K562 (cell line): Measurements from ENCODE around the gene MAP4K5. TPM values are rescaled to one million over a fixed set of nuclear protein-coding genes. Genes with fewer than 3 reads are reported as not detected.
A peak's percentile ranks its signal among the peaks of the same experiment; 100 is the strongest.

Experiments
- ATAC-seq: fragments of 200-7000 bp; cut with Tn5 transposase; 3 replicates; pipeline ENCODE4 v1.9.1; 2020; ENCODE audit warnings: moderate library complexity
- BruUV-seq: library from RNA; stranded (reverse); fragments of 400-500 nt; replicated peaks from 2 replicates; lab custom pipeline; 2021; lab: Mats Ljungman, UMichigan
- CTCF ChIA-PET: fragments of 300-600 bp; formaldehyde crosslinking; extraction: SDS; loops from one replicate; lab custom pipeline; 2021; ENCODE audit warnings: low intra/inter-chr PET ratio; lab: Yijun Ruan, JAX
- POLR2A ChIA-PET: fragments of 300-600, 350-650 bp; sonication (Branson Sonifier 250); formaldehyde crosslinking; extraction: SDS; loops from one replicate; lab custom pipeline; 2021; ENCODE audit warnings: antibody characterized with exemption, inconsistent platforms; lab: Yijun Ruan, JAX
- DNase-seq, 4 experiments: peaks; one replicate each; pipeline versions ENCODE4 v3.0.0 to v3.0.0-alpha.2; 2011 to 2018; ENCODE audit warnings: low spot score in 3 of 4, mixed read lengths in 3 of 4; ENCODE audit errors: extremely low read depth in 1 of 4
- FAIRE-seq: peaks from 2 replicates; lab custom pipeline; 2011; peaks lifted over from hg19 to GRCh38; lab: Jason Lieb, UNC
- H2AFZ ChIP-seq: 2 replicates; pipeline ENCODE4 v1.6.0; 2011; ENCODE audit warnings: low read depth, low read length, control low read depth, inconsistent platforms
- H3K27ac ChIP-seq: fragments of 200-600 bp; 3 replicates; pipeline ENCODE4 v1.8.0; 2011; ENCODE audit warnings: low read depth, mild to moderate bottlenecking, control low read depth, inconsistent platforms, low read length, moderate library complexity, mixed read lengths; ENCODE audit errors: extremely low read depth
- H3K27me3 ChIP-seq, 2 experiments: fragments of 300-600 bp in 1 of 2; 2 replicates in 1 of 2; 3 replicates in 1 of 2; pipeline versions ENCODE4 v1.6.0 to v1.8.0; 2011; ENCODE audit warnings: inconsistent platforms in 2 of 2, low read length in 2 of 2, mild to moderate bottlenecking in 1 of 2, mixed read lengths in 1 of 2, moderate library complexity in 1 of 2; ENCODE audit not compliant: control insufficient read depth in 2 of 2, insufficient read depth in 2 of 2
- H3K36me3 ChIP-seq: fragments of 300-600 bp; 3 replicates; pipeline ENCODE4 v1.8.0; 2011; ENCODE audit warnings: mild to moderate bottlenecking, low read length, inconsistent platforms; ENCODE audit not compliant: control insufficient read depth, insufficient read depth
- H3K4me1 ChIP-seq, 2 experiments: fragments of 200-600 bp in 1 of 2; replicated peaks in 1 of 2; 2 replicates in 1 of 2; 3 replicates in 1 of 2; pipeline versions ENCODE4 v1.5.1 to v1.8.0; 2011; ENCODE audit warnings: inconsistent platforms in 2 of 2, low read length in 2 of 2, mild to moderate bottlenecking in 1 of 2, mixed read lengths in 1 of 2, moderate library complexity in 1 of 2; ENCODE audit not compliant: control insufficient read depth in 2 of 2, insufficient read depth in 2 of 2
- H3K4me2 ChIP-seq: 2 replicates; pipeline ENCODE4 v1.6.1; 2011; ENCODE audit warnings: low read length, control low read depth, inconsistent platforms, mixed read lengths; ENCODE audit not compliant: insufficient read depth
- H3K4me3 ChIP-seq: fragments of 200-600 bp; sonication (generic), shearing (Covaris generic); 2 replicates; pipeline ENCODE4 v1.5.1; 2016; ENCODE audit warnings: control low read depth, inconsistent platforms
- H3K79me2 ChIP-seq: fragments of 200-600 bp; 3 replicates; pipeline ENCODE4 v1.8.0; 2011; ENCODE audit warnings: low read length, inconsistent platforms; ENCODE audit not compliant: control insufficient read depth, insufficient read depth
- H3K9ac ChIP-seq, 2 experiments: 2 replicates each; pipeline versions ENCODE4 v1.6.0 to v1.6.1; 2011; ENCODE audit warnings: low read depth in 2 of 2, low read length in 2 of 2, control low read depth in 1 of 2, inconsistent platforms in 1 of 2, mild to moderate bottlenecking in 1 of 2, mixed read lengths in 1 of 2; ENCODE audit not compliant: insufficient read depth in 1 of 2
- H3K9me1 ChIP-seq: one replicate; pipeline ENCODE4 v1.6.0; 2011; ENCODE audit warnings: inconsistent platforms, mild to moderate bottlenecking, low read length, moderate library complexity; ENCODE audit not compliant: control insufficient read depth, insufficient read depth
- H3K9me3 ChIP-seq: replicated peaks from 2 replicates; pipeline ENCODE4 v1.5.1; 2011; ENCODE audit warnings: low read depth, low read length, inconsistent platforms; ENCODE audit not compliant: control insufficient read depth, insufficient read depth
- H4K20me1 ChIP-seq: replicated peaks from 2 replicates; pipeline ENCODE4 v1.6.1; 2011; ENCODE audit warnings: low read length, inconsistent platforms, mixed read lengths; ENCODE audit not compliant: control insufficient read depth, insufficient read depth
- FOS ChIP-seq: IDR thresholded peaks from 3 replicates; pipeline ENCODE4 v1.6.1; 2011; ENCODE audit not compliant: insufficient read length; ENCODE audit errors: extremely low read depth
- MEIS2 ChIP-seq: fragments of 450-650 bp; IDR thresholded peaks from 2 replicates; pipeline ENCODE4 v1.6.1; 2014; ENCODE audit warnings: mild to moderate bottlenecking; ENCODE audit not compliant: partially characterized antibody
- PBX2 ChIP-seq, 2 experiments: IDR thresholded peaks in 1 of 2; conservative IDR thresholded peaks in 1 of 2; 2 replicates each; pipeline ENCODE4 v1.6.1; 2016; ENCODE audit warnings: low read depth in 2 of 2, mild to moderate bottlenecking in 1 of 2, missing compliant biosample characterization in 1 of 2, missing genetic modification characterization in 1 of 2, moderate library complexity in 1 of 2
- PKNOX1 ChIP-seq: fragments of 450-650 bp; IDR thresholded peaks from 2 replicates; pipeline ENCODE4 v1.6.1; 2016
- WGBS: fragments of 100-300 bp; shearing (Covaris generic); methylation state at CpG from one replicate; pipeline ENCODE4 v1.1.6; 2016; ENCODE audit warnings: low coverage, mixed read lengths; ENCODE audit not compliant: insufficient coverage; ENCODE audit errors: missing lambda C conversion rate; 5-methylcytosine and 5-hydroxymethylcytosine counted together
- in situ Hi-C: fragments of 300-500 bp; cut with MboI; formaldehyde crosslinking; loops from 4 replicates; pipeline ENCODE4 v1.15.0; 2018; ENCODE audit warnings: inconsistent platforms, mixed read lengths
- intact Hi-C: fragments of 100-400 bp; cut with micrococcal nuclease; formaldehyde crosslinking; loops from 2 replicates; pipeline ENCODE4 v1.14.2; 2022
- polyA plus RNA-seq, 8 experiments: library from polyadenylated mRNA; depleted of rRNA in 4 of 8; stranded (reverse) in 5 of 8; unstranded in 3 of 8; fragments of >200 nt; fragmentation: Nextera tagmentation in 2 of 8; fragmentation: Illumina TruSeq in 1 of 8; extraction: Ambion mirVana in 2 of 8; extraction: Trizol in 1 of 8; gene quantifications; 2 replicates each; pipeline versions ENCODE4 v1.2.1 to v1.2.3, GENCODE V29; 2011 to 2014; ENCODE audit warnings: inconsistent platforms in 1 of 8, missing spikeins in 1 of 8
- total RNA-seq, 7 experiments: library from RNA; depleted of rRNA in 6 of 7; stranded (reverse); fragments of >200 nt in 6 of 7; fragmentation: Illumina TruSeq in 2 of 7; extraction: Trizol in 2 of 7; gene quantifications; 2 replicates each; pipeline versions ENCODE4 v1.2.1 to v1.2.3, GENCODE V29; 2011 to 2021; ENCODE audit warnings: low replicate concordance in 1 of 7

MAP4K5 gene
- total and polyA plus RNA-seq, 9 of the 15 experiments (the other 6 are each of a cell fraction or from before 2014, with no cell fraction given) = 5.9 to 29.4 (median 18.0) TPM

- ChIA-PET CTCF (interaction anchor here (0.6 kb wide), 1 partner anchor 67 kb away, joined by 3 read pairs; no protein-coding TSS in a partner anchor), POLR2A (interaction anchor here (0.6 to 1.0 kb wide), 2 partner anchors 10 to 22 kb away, joined by 3 read pairs; no protein-coding TSS in a partner anchor)
- H4K20me1 ChIP-seq = no peaks in the 10 kb centered on the region
- H3K4me3 ChIP-seq = no peak overlapping the region
- no peak overlapping the region for H3K27ac ChIP-seq
- H3K9me3 ChIP-seq = no peaks in the 10 kb centered on the region
- FAIRE-seq (no peak), DNase-seq (peak in 2 of 4 experiments; percentile 10 to 13), ATAC-seq (peak; percentile 67)
- H3K9ac ChIP-seq = peak overlapping the region in 1 of 2 experiments; percentile 35; a peak in 1 of 4 replicates
- no peaks in the 10 kb centered on the region for H3K9me1 ChIP-seq
- no peaks in the 10 kb centered on the region for H3K27me3 ChIP-seq
- no TSS peak for BruUV-seq
- peaks cover 0 to 6% of the 10 kb centered on the region in 2 experiments; a peak in 1 of 5 replicates for H3K4me1 ChIP-seq
- in situ Hi-C loops = no loop called here
- H3K36me3 ChIP-seq = peaks cover 13% of the 10 kb centered on the region; the same call in 1 of the 3 replicates
- H3K79me2 ChIP-seq = no peaks in the 10 kb centered on the region
- TF ChIP-seq PKNOX1 (peak; percentile 82), MEIS2 (peak; percentile 84), PBX2 (CRISPR knock-in tag; IDR thresholded peaks at IDR 0.05; ENCODE audit: low read depth) (no peak), PBX2 (tag; conservative IDR thresholded peaks at IDR 0.05; ENCODE audit: low read depth) (peak; percentile 86), FOS (no peak)
- intact Hi-C loops = no loop called here
- H2AFZ ChIP-seq = no peak overlapping the region
- no peak overlapping the region for H3K4me2 ChIP-seq
- WGBS = 55% methylated on average over 9 of the region's 9 CpGs
Measured at GRCh38 chr14:50388256-50388931, 144.0 kb downstream of the MAP4K5 start.
